WERI-Rb-1 (cell line): ENCODE data around the gene HIPK2.

Experiments
- DNase-seq: peaks from one replicate; pipeline ENCODE4 v3.0.0-alpha.2; 2020
- H3K27ac ChIP-seq: fragments of 250-450 bp; sonication (Bioruptor Pico); 2 replicates; pipeline ENCODE4 v1.5.1; 2020; ENCODE audit warnings: mild to moderate bottlenecking, moderate library complexity
- H3K27me3 ChIP-seq: fragments of 250-450 bp; sonication (Bioruptor Pico); 2 replicates; pipeline ENCODE4 v1.5.1; 2021; ENCODE audit warnings: mild to moderate bottlenecking, low read depth, moderate library complexity; ENCODE audit not compliant: insufficient read depth, severe bottlenecking
- H3K36me3 ChIP-seq: fragments of 250-450 bp; sonication (Bioruptor Pico); 2 replicates; pipeline ENCODE4 v1.5.1; 2020; ENCODE audit warnings: mild to moderate bottlenecking, moderate library complexity
- H3K4me3 ChIP-seq: 2 replicates; pipeline ENCODE4 v1.5.1; 2011; ENCODE audit warnings: low read depth, mild to moderate bottlenecking, control low read depth, low read length
- H3K9me3 ChIP-seq: fragments of 250-450 bp; sonication (Bioruptor Pico); 2 replicates; pipeline ENCODE4 v1.5.1; 2021; ENCODE audit warnings: mild to moderate bottlenecking, moderate library complexity; ENCODE audit not compliant: severe bottlenecking
- TF ChIP-seq, protein P1 (sequence below): IDR thresholded peaks from 2 replicates; pipeline ENCODE4 v1.5.1; 2011; ENCODE audit warnings: low read depth, mild to moderate bottlenecking, control low read depth, inconsistent platforms, low read length

Gene HIPK2

GRCh38 chr7:139798221-139798620 lies 20.4 kb upstream of the HIPK2 start:
- Histone ChIP-seq H3K36me3 (no peaks in the 10 kb centered on the region), H3K4me3 (no peak overlapping the region), H3K27ac (no peak overlapping the region), H3K27me3 (no peaks in the 10 kb centered on the region), H3K9me3 (peaks cover 6% of the 10 kb centered on the region)
- DNase-seq = no peak
- TF ChIP-seq, protein P1, sequence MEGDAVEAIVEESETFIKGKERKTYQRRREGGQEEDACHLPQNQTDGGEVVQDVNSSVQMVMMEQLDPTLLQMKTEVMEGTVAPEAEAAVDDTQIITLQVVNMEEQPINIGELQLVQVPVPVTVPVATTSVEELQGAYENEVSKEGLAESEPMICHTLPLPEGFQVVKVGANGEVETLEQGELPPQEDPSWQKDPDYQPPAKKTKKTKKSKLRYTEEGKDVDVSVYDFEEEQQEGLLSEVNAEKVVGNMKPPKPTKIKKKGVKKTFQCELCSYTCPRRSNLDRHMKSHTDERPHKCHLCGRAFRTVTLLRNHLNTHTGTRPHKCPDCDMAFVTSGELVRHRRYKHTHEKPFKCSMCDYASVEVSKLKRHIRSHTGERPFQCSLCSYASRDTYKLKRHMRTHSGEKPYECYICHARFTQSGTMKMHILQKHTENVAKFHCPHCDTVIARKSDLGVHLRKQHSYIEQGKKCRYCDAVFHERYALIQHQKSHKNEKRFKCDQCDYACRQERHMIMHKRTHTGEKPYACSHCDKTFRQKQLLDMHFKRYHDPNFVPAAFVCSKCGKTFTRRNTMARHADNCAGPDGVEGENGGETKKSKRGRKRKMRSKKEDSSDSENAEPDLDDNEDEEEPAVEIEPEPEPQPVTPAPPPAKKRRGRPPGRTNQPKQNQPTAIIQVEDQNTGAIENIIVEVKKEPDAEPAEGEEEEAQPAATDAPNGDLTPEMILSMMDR = no peak

DNA sequence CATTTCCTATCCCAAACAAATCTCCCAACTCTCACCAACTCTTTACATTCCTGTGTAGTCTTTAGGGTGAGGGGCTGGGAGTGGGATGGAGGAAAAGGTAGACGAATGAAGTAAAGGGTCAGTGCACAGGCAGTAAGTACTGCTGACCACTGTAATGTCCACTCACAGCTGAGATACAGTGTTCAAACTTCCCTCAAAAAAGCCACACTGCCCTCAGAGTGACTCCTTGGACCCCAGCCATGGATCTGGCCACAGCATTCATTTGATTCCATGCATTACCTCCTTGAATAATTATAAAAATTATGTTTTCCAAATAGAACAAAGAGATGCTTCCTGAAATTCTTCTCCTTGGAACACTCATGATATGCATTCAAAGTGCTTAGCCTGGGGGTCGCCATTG lies 19.8 kb upstream of the HIPK2 start:
- Histone ChIP-seq H3K27me3 (no peaks in the 10 kb centered on the region), H3K27ac (no peak overlapping the region), H3K9me3 (no peaks in the 10 kb centered on the region), H3K4me3 (no peak overlapping the region), H3K36me3 (no peaks in the 10 kb centered on the region)
- TF ChIP-seq, protein P1 = no peak
- DNase-seq = no peak

DNA sequence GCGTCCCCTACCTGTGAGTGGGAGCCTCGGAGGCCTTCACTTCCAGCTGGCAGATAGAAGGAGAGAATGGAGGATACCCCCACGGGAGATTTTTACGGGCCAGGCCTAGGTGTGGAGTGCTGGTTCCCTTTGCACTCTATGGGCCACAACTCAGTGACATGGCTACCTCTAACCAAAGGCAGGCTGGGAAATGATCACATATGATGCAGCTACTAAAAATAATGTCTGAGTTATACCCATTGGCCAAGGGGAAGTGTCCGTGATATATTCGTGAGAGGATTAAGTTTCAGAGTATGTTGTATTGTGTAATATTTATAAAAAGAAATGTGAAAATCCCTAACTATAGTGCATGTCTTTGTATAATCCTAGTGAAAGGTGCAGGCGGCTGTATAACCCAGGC lies 13.5 kb upstream of the HIPK2 start:
- Histone ChIP-seq H3K4me3 (no peak overlapping the region), H3K27ac (no peak overlapping the region), H3K36me3 (no peaks in the 10 kb centered on the region), H3K9me3 (no peaks in the 10 kb centered on the region), H3K27me3 (no peaks in the 10 kb centered on the region)
- TF ChIP-seq, protein P1 = no peak
- no peak for DNase-seq

GRCh38 chr7:139784648-139785047 lies 6.8 kb upstream of the HIPK2 start:
- no peaks in the 10 kb centered on the region for H3K36me3 ChIP-seq
- TF ChIP-seq, protein P1 = no peak
- DNase-seq = no peak
- H3K4me3 ChIP-seq = no peak overlapping the region
- no peaks in the 10 kb centered on the region for H3K27me3 ChIP-seq
- no peak overlapping the region for H3K27ac ChIP-seq
- no peaks in the 10 kb centered on the region for H3K9me3 ChIP-seq

- Histone ChIP-seq H3K9me3 (no peaks in the 10 kb centered on the region), H3K27ac (0 out of 2 replicates have a peak overlapping the region, but pooled peaks have one; percentile 6), H3K4me3 (no peak overlapping the region; the same call in 1 of the 2 replicates), H3K36me3 (no peaks in the 10 kb centered on the region), H3K27me3 (no peaks in the 10 kb centered on the region)
- peak; percentile 35 for DNase-seq
- TF ChIP-seq, protein P1 = no peak
These were observed 6.0 kb upstream of the HIPK2 start for GRCh38 chr7:139783647-139784385.

- Histone ChIP-seq H3K27ac (peak overlapping the region; percentile 34; the same call in 1 of the 2 replicates), H3K4me3 (no peak overlapping the region), H3K9me3 (no peaks in the 10 kb centered on the region), H3K36me3 (no peaks in the 10 kb centered on the region), H3K27me3 (no peaks in the 10 kb centered on the region)
- no peak for DNase-seq
- TF ChIP-seq, protein P1 = no peak
These were observed 5.1 kb upstream of the HIPK2 start for GRCh38 chr7:139782932-139783331.
